Astrocyte (in vitro differentiated cells and primary cell): ENCODE measurements around the gene PLAAT5.
"Not testable (repeated sequence)": the region's sequence is repeated elsewhere in the genome, so short reads cannot be mapped to it uniquely, and the experiment has no call there.

Experiments
- CTCF ChIP-seq: IDR thresholded peaks from 2 replicates; pipeline ENCODE4 v1.5.1; 2011; ENCODE audit warnings: low read depth, mild to moderate bottlenecking, inconsistent platforms, low read length, moderate library complexity; ENCODE audit not compliant: insufficient read depth
- EZH2 ChIP-seq: IDR thresholded peaks from 2 replicates; pipeline ENCODE4 v1.6.1; 2012; ENCODE audit warnings: mild to moderate bottlenecking, low read length, inconsistent platforms; ENCODE audit not compliant: insufficient read depth

- not testable (repeated sequence) for TF ChIP-seq EZH2, CTCF
Observed at GRCh38 chr11:63528156-63528555, 37.2 kb upstream of the PLAAT5 start.
